Measurements from ENCODE around the gene GPR157.
A peak's percentile ranks its signal among the peaks of the same experiment; 100 is the strongest.
"Not testable (repeated sequence)": the region's sequence is repeated elsewhere in the genome, so short reads cannot be mapped to it uniquely, and the experiment has no call there.

Gene GPR157

GRCh38 chr1:9115351-9116205 lies 13.3 kb downstream of the GPR157 start:
- no peak for DNase-seq

- DNase-seq: no peak
Observed at GRCh38 chr1:9112961-9113880, 15.7 kb downstream of the GPR157 start.

GRCh38 chr1:9111957-9112356 lies 16.9 kb downstream of the GPR157 start:
- no peak for DNase-seq

- no peak for DNase-seq
Observed at GRCh38 chr1:9111357-9111691, 17.6 kb downstream of the GPR157 start.

GRCh38 chr1:9110669-9111356 lies 18.1 kb downstream of the GPR157 start:
- DNase-seq: peak; percentile 65

- DNase-seq: no peak
Observed at GRCh38 chr1:9108056-9108665, 20.7 kb downstream of the GPR157 start.

- no peak for DNase-seq
Observed at GRCh38 chr1:9107136-9107535, 21.8 kb downstream of the GPR157 start.

- no peak for DNase-seq
Observed at GRCh38 chr1:9106286-9106685, 22.6 kb downstream of the GPR157 start.

GRCh38 chr1:9105336-9105867 lies 23.5 kb downstream of the GPR157 start:
- no peak for DNase-seq

GRCh38 chr1:9101510-9102146 lies 27.3 kb downstream of the GPR157 start:
- DNase-seq: no peak

- no peak for DNase-seq
Observed at GRCh38 chr1:9100471-9101043, 28.3 kb downstream of the GPR157 start.

GRCh38 chr1:9099555-9099954 lies 29.3 kb downstream of the GPR157 start:
- no peak for DNase-seq

GRCh38 chr1:9097947-9098705 lies 30.8 kb downstream of the GPR157 start:
- DNase-seq: no peak

- no peak for DNase-seq
Observed at GRCh38 chr1:9095818-9096217, 33.1 kb downstream of the GPR157 start.

- DNase-seq: not testable (repeated sequence)
Observed at GRCh38 chr1:9093996-9094595, 34.8 kb downstream of the GPR157 start.

GRCh38 chr1:9093581-9093980 lies 35.3 kb downstream of the GPR157 start:
- no peak for DNase-seq

GRCh38 chr1:9093091-9093490 lies 35.8 kb downstream of the GPR157 start:
- DNase-seq: no peak

- no peak for DNase-seq
Observed at GRCh38 chr1:9088807-9089206, 40.1 kb downstream of the GPR157 start.

- DNase-seq: no peak
Observed at GRCh38 chr1:9087411-9088125, 41.3 kb downstream of the GPR157 start.

GRCh38 chr1:9086796-9087195 lies 42.1 kb downstream of the GPR157 start:
- no peak for DNase-seq
